ENCODE measurements around the gene KCNK6. TPM values are rescaled to one million over a fixed set of nuclear protein-coding genes. Genes with fewer than 3 reads are reported as not detected.

Gene KCNK6
- total RNA-seq, 1 experiment from 2014 or later, result 5.3 TPM

DNA sequence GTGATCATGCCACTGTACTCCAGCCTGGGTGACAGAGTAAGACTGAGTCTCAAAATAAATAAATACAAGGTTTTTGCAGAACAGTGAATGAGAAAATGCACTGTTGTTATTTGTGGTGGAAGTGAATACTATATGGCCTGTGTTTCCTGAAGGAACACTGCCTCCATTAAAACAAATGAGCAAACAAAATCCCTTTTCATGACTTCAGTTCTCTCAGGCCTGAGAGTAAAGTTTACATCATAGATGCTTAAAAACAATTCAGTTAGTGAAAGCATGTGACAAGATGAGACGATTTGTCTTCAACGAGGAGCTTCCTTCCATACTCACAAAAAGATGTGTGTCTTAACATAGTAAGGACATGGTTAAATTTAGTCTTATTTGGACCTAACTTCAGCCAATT, 40.9 kb upstream of the KCNK6 start:
- CTCF ChIA-PET, result interaction anchor here (0.6 kb wide), 1 partner anchor 35 kb away, joined by 3 read pairs; no protein-coding TSS in a partner anchor

DNA sequence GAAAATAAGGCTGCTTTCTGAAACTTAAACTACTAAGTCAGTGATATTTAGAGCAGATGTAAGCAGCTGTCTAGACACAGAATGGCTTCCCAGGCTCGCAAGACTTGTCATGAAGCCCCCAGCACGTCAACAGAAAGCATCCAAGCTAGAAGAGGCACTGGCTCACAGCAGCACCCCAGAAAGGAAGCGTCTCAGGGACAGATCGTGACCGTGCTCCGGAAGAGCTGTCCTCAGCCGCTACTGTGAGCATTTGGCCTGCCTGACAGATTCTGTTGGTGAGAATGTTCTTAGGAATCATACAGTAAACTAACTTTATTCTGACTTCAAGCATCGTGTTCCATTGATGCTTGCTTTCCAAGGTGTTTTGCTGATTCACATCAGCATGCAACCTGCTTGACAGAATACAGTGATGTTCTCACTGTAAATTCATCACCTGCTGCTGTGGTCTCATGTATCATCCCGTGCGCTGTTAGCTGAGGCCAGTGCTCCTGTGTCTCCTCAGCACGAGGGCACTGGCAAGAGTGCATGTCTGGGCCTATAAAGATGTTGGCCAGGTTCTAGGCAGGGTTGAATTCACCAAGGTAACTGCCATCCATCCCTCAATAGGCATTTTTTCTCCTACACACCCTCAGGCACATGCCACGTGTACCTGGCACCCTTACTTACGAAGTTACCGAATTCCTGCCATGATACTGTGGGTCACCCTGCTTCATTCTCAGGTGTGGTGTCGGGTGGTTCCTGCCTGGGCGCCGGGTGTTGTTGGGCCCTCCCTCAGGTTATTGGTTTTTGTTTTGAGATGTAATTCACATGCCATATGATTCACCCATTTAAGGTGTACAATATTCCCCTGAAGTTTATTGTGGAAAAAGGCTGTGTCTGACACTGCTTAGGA, 39.4 kb upstream of the KCNK6 start:
- Mint-ChIP-seq H3K36me3 (ENCODE audit: insufficient read depth, unreplicated experiment) (peaks cover 29% of the 10 kb centered on the region), H3K27ac (ENCODE audit: low read depth, unreplicated experiment) (no peak overlapping the region), H3K4me1 (ENCODE audit: insufficient read depth, unreplicated experiment) (peaks cover 6% of the 10 kb centered on the region), H3K4me3 (ENCODE audit: unreplicated experiment) (no peak overlapping the region), H3K9me3 (ENCODE audit: unreplicated experiment) (no peaks in the 10 kb centered on the region), H3K27me3 (ENCODE audit: insufficient read depth, unreplicated experiment) (no peaks in the 10 kb centered on the region)
- TF ChIP-seq, protein P1, sequence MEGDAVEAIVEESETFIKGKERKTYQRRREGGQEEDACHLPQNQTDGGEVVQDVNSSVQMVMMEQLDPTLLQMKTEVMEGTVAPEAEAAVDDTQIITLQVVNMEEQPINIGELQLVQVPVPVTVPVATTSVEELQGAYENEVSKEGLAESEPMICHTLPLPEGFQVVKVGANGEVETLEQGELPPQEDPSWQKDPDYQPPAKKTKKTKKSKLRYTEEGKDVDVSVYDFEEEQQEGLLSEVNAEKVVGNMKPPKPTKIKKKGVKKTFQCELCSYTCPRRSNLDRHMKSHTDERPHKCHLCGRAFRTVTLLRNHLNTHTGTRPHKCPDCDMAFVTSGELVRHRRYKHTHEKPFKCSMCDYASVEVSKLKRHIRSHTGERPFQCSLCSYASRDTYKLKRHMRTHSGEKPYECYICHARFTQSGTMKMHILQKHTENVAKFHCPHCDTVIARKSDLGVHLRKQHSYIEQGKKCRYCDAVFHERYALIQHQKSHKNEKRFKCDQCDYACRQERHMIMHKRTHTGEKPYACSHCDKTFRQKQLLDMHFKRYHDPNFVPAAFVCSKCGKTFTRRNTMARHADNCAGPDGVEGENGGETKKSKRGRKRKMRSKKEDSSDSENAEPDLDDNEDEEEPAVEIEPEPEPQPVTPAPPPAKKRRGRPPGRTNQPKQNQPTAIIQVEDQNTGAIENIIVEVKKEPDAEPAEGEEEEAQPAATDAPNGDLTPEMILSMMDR (IDR thresholded peaks at IDR 0.05; ENCODE audit: unreplicated experiment), result no peak
- no peak for DNase-seq (ENCODE audit: unreplicated experiment)
- BruUV-seq (replicated peaks), result no TSS peak
- intact Hi-C loops (cut with micrococcal nuclease), result no loop called here
- CTCF ChIA-PET, result interaction anchor here (0.6 to 0.9 kb wide), 2 partner anchors 37 to 122 kb away, joined by 4 to 6 read pairs; partner anchors contain the start of gene FAM98C
- POLR2A ChIA-PET, result interaction anchor here (1.1 to 10.4 kb wide), 4 partner anchors 14 to 30 kb away, joined by 3 to 82 read pairs (median 8); partner anchors contain the start of genes C19orf33 and SPINT2

More for the DNA sequence above, 40.9 kb upstream of the KCNK6 start:
- TF ChIP-seq, protein P1 (IDR thresholded peaks at IDR 0.05; ENCODE audit: unreplicated experiment), result no peak
- POLR2A ChIA-PET, result interaction anchor here (0.8 to 10.4 kb wide), 5 partner anchors 13 to 30 kb away, joined by 3 to 82 read pairs (median 4); partner anchors contain the start of genes C19orf33 and SPINT2
- H3K4me3 Mint-ChIP-seq (ENCODE audit: unreplicated experiment), result no peak overlapping the region
- intact Hi-C loops (cut with micrococcal nuclease), result no loop called here
- no peak overlapping the region for H3K27ac Mint-ChIP-seq (ENCODE audit: low read depth, unreplicated experiment)
- no peaks in the 10 kb centered on the region for H3K27me3 Mint-ChIP-seq (ENCODE audit: insufficient read depth, unreplicated experiment)
- no TSS peak for BruUV-seq (replicated peaks)
- peaks cover 15% of the 10 kb centered on the region for H3K36me3 Mint-ChIP-seq (ENCODE audit: insufficient read depth, unreplicated experiment)
- peaks cover 7% of the 10 kb centered on the region for H3K4me1 Mint-ChIP-seq (ENCODE audit: insufficient read depth, unreplicated experiment)
- no peak for DNase-seq (ENCODE audit: unreplicated experiment)
- no peaks in the 10 kb centered on the region for H3K9me3 Mint-ChIP-seq (ENCODE audit: unreplicated experiment)

DNA sequence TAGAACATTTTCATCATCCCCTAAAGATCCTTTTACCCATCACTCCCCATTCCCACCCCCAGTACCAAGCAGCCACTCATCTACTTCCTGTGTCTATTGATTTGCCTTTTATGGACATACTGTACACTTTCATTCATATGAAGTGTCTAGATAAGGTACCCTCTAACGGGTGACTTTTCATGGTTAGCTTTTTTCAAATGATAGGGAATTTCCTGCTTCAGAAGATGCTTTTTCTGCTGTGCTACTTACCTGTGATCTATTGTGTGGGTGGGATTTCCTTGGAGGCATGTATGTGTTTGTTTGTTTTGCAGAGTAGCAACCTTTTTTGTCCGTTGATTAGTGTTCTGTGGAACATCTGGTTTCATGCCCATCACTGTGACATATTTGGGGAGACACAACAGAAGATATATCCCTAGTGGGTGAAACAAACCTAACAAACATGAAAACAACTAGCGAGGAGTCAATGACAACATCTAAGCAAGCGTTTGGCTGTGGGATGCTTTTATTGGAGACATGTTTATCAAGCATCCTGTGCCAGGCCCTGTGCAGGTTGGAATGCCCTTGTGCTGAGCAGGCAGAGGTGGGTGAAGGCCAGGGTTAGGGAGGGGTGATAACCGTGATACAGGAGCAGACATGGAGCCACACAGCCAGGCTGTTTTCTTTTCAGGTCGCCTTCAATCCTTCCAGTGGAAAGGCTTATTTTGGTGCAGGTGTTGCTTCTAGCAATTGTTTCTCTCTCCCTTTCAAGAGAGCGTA, 37.7 kb upstream of the KCNK6 start:
- Mint-ChIP-seq H3K9me3 (ENCODE audit: unreplicated experiment) (no peaks in the 10 kb centered on the region), H3K27me3 (ENCODE audit: insufficient read depth, unreplicated experiment) (no peaks in the 10 kb centered on the region), H3K27ac (ENCODE audit: low read depth, unreplicated experiment) (no peak overlapping the region), H3K4me1 (ENCODE audit: insufficient read depth, unreplicated experiment) (peaks cover 6% of the 10 kb centered on the region), H3K4me3 (ENCODE audit: unreplicated experiment) (no peak overlapping the region), H3K36me3 (ENCODE audit: insufficient read depth, unreplicated experiment) (peaks cover 43% of the 10 kb centered on the region)
- ChIA-PET POLR2A (interaction anchor here (0.8 to 10.4 kb wide), 4 partner anchors 12 to 28 kb away, joined by 3 to 82 read pairs (median 8); partner anchors contain the start of genes C19orf33 and SPINT2), CTCF (interaction anchor here (0.5 to 1.2 kb wide), 4 partner anchors 9 to 1060 kb away, joined by 3 to 6 read pairs (median 3); partner anchors contain the start of genes CATSPERG and SAMD4B)
- intact Hi-C loops (cut with micrococcal nuclease), result no loop called here
- no TSS peak for BruUV-seq (replicated peaks)
- no peak for DNase-seq (ENCODE audit: unreplicated experiment)
- TF ChIP-seq, protein P1 (IDR thresholded peaks at IDR 0.05; ENCODE audit: unreplicated experiment), result no peak

Measured in MCF 10A (cell line).